Measurements from ENCODE around the gene FGF8.

FGF8 gene

GRCh38 chr10:101769541-101770180 lies 6.3 kb downstream of the FGF8 start:
- no peak for DNase-seq (ENCODE audit: low read depth in 2 of 2)

- DNase-seq (ENCODE audit: low read depth in 2 of 2): no peak
Observed at GRCh38 chr10:101768791-101769170, 7.1 kb downstream of the FGF8 start.

- DNase-seq (ENCODE audit: low read depth in 2 of 2): no peak
Observed at GRCh38 chr10:101767966-101768790, 7.7 kb downstream of the FGF8 start.

- no peak for DNase-seq (ENCODE audit: low read depth in 2 of 2)
Observed at GRCh38 chr10:101767600-101767945, 8.3 kb downstream of the FGF8 start.

- DNase-seq (ENCODE audit: low read depth in 2 of 2): no peak
Observed at GRCh38 chr10:101766753-101767599, 8.9 kb downstream of the FGF8 start.

- DNase-seq (ENCODE audit: low read depth in 2 of 2): no peak
Observed at GRCh38 chr10:101766306-101766705, 9.6 kb downstream of the FGF8 start.

GRCh38 chr10:101763141-101763846 lies 12.6 kb downstream of the FGF8 start:
- DNase-seq (ENCODE audit: low read depth in 2 of 2): no peak

GRCh38 chr10:101762736-101763135 lies 13.2 kb downstream of the FGF8 start:
- DNase-seq (ENCODE audit: low read depth in 2 of 2): no peak

- DNase-seq (ENCODE audit: low read depth in 2 of 2): no peak
Observed at GRCh38 chr10:101761226-101761625, 14.7 kb downstream of the FGF8 start.

- DNase-seq (ENCODE audit: low read depth in 2 of 2): no peak
Observed at GRCh38 chr10:101760510-101760909, 15.4 kb downstream of the FGF8 start.

- no peak for DNase-seq (ENCODE audit: low read depth in 2 of 2)
Observed at GRCh38 chr10:101759309-101760247, 16.3 kb downstream of the FGF8 start.

- DNase-seq (ENCODE audit: low read depth in 2 of 2): no peak
Observed at GRCh38 chr10:101758858-101759257, 17.1 kb downstream of the FGF8 start.

GRCh38 chr10:101752241-101752640 lies 23.7 kb downstream of the FGF8 start:
- no peak for DNase-seq (ENCODE audit: low read depth in 2 of 2)

GRCh38 chr10:101749047-101750016 lies 26.6 kb downstream of the FGF8 start:
- no peak for DNase-seq (ENCODE audit: low read depth in 2 of 2)

- DNase-seq (ENCODE audit: low read depth in 2 of 2): no peak
Observed at GRCh38 chr10:101748496-101748895, 27.4 kb downstream of the FGF8 start.

- no peak for DNase-seq (ENCODE audit: low read depth in 2 of 2)
Observed at GRCh38 chr10:101745074-101745696, 30.7 kb downstream of the FGF8 start.

GRCh38 chr10:101744267-101744666 lies 31.6 kb downstream of the FGF8 start:
- DNase-seq (ENCODE audit: low read depth in 2 of 2): no peak

- no peak for DNase-seq (ENCODE audit: low read depth in 2 of 2)
Observed at GRCh38 chr10:101741938-101742337, 34.0 kb downstream of the FGF8 start.

GRCh38 chr10:101736666-101737065 lies 39.2 kb downstream of the FGF8 start:
- no peak for DNase-seq (ENCODE audit: low read depth in 2 of 2)
